ENCODE data around the gene COMMD9.

The COMMD9 gene

GRCh38 chr11:36251823-36252222 is 37.4 kb downstream of the COMMD9 start:
- DNase-seq: no peak

- DNase-seq: no peak
Observed at GRCh38 chr11:36249246-36249645, 40.0 kb downstream of the COMMD9 start.

GRCh38 chr11:36248436-36248835 is 40.8 kb downstream of the COMMD9 start:
- no peak for DNase-seq

- DNase-seq: no peak
Observed at GRCh38 chr11:36247493-36247892, 41.7 kb downstream of the COMMD9 start.

- no peak for DNase-seq
Observed at GRCh38 chr11:36243641-36244040, 45.6 kb downstream of the COMMD9 start.

GRCh38 chr11:36241497-36241896 is 47.7 kb downstream of the COMMD9 start:
- no peak for DNase-seq

GRCh38 chr11:36240801-36241200 is 48.4 kb downstream of the COMMD9 start:
- no peak for DNase-seq

GRCh38 chr11:36240173-36240572 is 49.1 kb downstream of the COMMD9 start:
- DNase-seq: no peak

GRCh38 chr11:36239636-36240035 is 49.6 kb downstream of the COMMD9 start:
- DNase-seq: no peak

GRCh38 chr11:36238881-36239280 is 50.3 kb downstream of the COMMD9 start:
- no peak for DNase-seq

GRCh38 chr11:36238036-36238631 is 51.1 kb downstream of the COMMD9 start:
- no peak for DNase-seq

- no peak for DNase-seq
Observed at GRCh38 chr11:36237391-36237790, 51.8 kb downstream of the COMMD9 start.

- DNase-seq: no peak
Observed at GRCh38 chr11:36235750-36236149, 53.5 kb downstream of the COMMD9 start.

GRCh38 chr11:36234825-36235224 is 54.4 kb downstream of the COMMD9 start:
- no peak for DNase-seq

- no peak for DNase-seq
Observed at GRCh38 chr11:36233204-36233603, 56.0 kb downstream of the COMMD9 start.

GRCh38 chr11:36230779-36231699 is 58.2 kb downstream of the COMMD9 start:
- DNase-seq: no peak

- DNase-seq: no peak
Observed at GRCh38 chr11:36229091-36229705, 60.0 kb downstream of the COMMD9 start.

GRCh38 chr11:36228689-36229088 is 60.5 kb downstream of the COMMD9 start:
- DNase-seq: no peak

- DNase-seq: no peak
Observed at GRCh38 chr11:36227044-36227443, 62.2 kb downstream of the COMMD9 start.

- no peak for DNase-seq
Observed at GRCh38 chr11:36224209-36224882, 64.9 kb downstream of the COMMD9 start.

- DNase-seq: no peak
Observed at GRCh38 chr11:36222831-36223635, 66.2 kb downstream of the COMMD9 start.

Data from activated CD4-positive, alpha-beta T cell treated with anti-CD3 and anti-CD28 coated beads, Interleukin-2, Interleukin-6, amounts not matched to agents 100 ng/mL and 50 ng/mL, durations not matched to agents 16 hours and 8 hours (primary cell).